Prostate gland (tissue), 2 donors: ENCODE data around the gene PI4KB. TPM values are rescaled to one million over a fixed set of nuclear protein-coding genes. Genes with fewer than 3 reads are reported as not detected.
A peak's percentile ranks its signal among the peaks of the same experiment; 100 is the strongest.

Source experiments
- DNase-seq: peaks from one replicate; pipeline ENCODE4 v3.0.0-alpha.2; 2019; ENCODE audit warnings: low spot score
- H3K27ac ChIP-seq, 2 donors: fragments of 200-600 bp; sonication (generic); 2 replicates each; pipeline ENCODE4 v1.5.1; 2017 to 2019
- H3K27me3 ChIP-seq: fragments of 200-600 bp; sonication (generic); replicated peaks from 2 replicates; pipeline ENCODE4 v1.5.1; 2019; ENCODE audit not compliant: insufficient read depth
- H3K36me3 ChIP-seq, 2 donors: fragments of 200-600 bp; sonication (generic); 1 replicate in 1 of 2; 2 replicates in 1 of 2; pipeline versions ENCODE4 v1.5.1 to v1.8.1; 2017 to 2019
- H3K4me1 ChIP-seq: fragments of 200-600 bp; sonication (generic); replicated peaks from 2 replicates; pipeline ENCODE4 v1.5.1; 2019
- H3K4me3 ChIP-seq, 2 donors: fragments of 200-600 bp; sonication (generic); 2 replicates each; pipeline ENCODE4 v1.5.1; 2017 to 2019
- H3K9me3 ChIP-seq: fragments of 200-600 bp; sonication (generic); 2 replicates; pipeline ENCODE4 v1.5.1; 2017
- CTCF ChIP-seq, 4 experiments: fragments of 200-600 bp in 2 of 4; fragments of 450-650 bp in 2 of 4; sonication (generic) in 2 of 4; IDR thresholded peaks; 1 replicate in 3 of 4; 2 replicates in 1 of 4; pipeline ENCODE4 v1.5.1; 2016 to 2019; ENCODE audit warnings: antibody characterized with exemption in 4 of 4, mild to moderate bottlenecking in 2 of 4, moderate library complexity in 2 of 4
- POLR2A ChIP-seq: fragments of 450-650 bp; IDR thresholded peaks from one replicate; pipeline ENCODE4 v1.6.1; 2016; ENCODE audit warnings: antibody characterized with exemption, mild to moderate bottlenecking
- POLR2AphosphoS5 ChIP-seq: sonication (generic); formaldehyde crosslinking; IDR thresholded peaks from one replicate; pipeline ENCODE4 v1.6.1; 2017; ENCODE audit warnings: antibody characterized with exemption
- WGBS: methylation state at CpG from one replicate; pipeline ENCODE4 v1.1.5; 2018; 5-methylcytosine and 5-hydroxymethylcytosine counted together
- intact Hi-C: fragments of 100-400 bp; cut with DNase I; formaldehyde crosslinking; loops from one replicate; pipeline ENCODE4 v1.14.2; 2022
- total RNA-seq, 2 donors: library from RNA; depleted of rRNA; stranded (reverse); fragments of >200 nt; gene quantifications; one replicate each; pipeline ENCODE4 v1.1.0, GENCODE V29; 2016

PI4KB gene
- total RNA-seq, 2 donors from 2014 or later: 60.7 to 91.9 TPM

DNA sequence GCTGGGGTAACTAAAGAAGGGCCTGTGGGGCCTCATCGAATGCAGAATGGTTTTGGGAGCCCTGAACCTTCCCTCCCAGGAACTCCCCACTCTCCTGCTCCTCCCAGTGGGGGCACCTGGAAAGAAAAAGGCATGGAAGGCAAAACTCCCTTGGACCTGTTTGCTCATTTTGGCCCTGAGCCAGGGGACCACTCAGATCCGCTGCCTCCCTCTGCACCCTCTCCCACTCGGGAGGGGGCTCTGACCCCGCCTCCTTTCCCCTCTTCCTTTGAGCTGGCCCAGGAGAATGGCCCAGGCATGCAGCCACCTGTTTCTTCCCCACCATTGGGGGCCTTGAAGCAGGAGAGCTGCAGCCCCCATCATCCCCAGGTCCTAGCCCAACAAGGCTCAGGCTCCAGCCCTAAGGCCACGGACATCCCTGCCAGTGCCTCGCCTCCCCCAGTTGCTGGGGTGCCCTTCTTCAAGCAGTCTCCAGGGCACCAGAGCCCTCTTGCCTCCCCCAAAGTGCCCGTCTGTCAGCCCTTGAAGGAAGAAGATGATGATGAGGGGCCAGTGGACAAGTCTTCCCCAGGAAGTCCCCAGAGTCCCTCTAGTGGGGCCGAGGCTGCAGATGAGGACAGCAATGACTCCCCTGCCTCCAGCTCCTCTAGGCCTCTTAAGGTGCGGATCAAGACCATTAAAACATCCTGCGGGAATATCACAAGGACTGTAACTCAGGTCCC is 40.4 kb downstream of the PI4KB start:
- intact Hi-C loops: no loop called here
- H3K4me3 ChIP-seq: no peak overlapping the region
- H3K4me1 ChIP-seq: no peaks in the 10 kb centered on the region
- TF ChIP-seq POLR2A (no peak), POLR2AphosphoS5 (no peak), CTCF (IDR thresholded peaks at IDR 0.05) (no peak)
- H3K27ac ChIP-seq: no peak overlapping the region
- no peaks in the 10 kb centered on the region for H3K9me3 ChIP-seq
- H3K36me3 ChIP-seq: peaks cover 9 to 19% of the 10 kb centered on the region in 2 donors
- 82% methylated on average over 10 of the region's 10 CpGs for WGBS
- no peak for DNase-seq
- H3K27me3 ChIP-seq: no peaks in the 10 kb centered on the region

DNA sequence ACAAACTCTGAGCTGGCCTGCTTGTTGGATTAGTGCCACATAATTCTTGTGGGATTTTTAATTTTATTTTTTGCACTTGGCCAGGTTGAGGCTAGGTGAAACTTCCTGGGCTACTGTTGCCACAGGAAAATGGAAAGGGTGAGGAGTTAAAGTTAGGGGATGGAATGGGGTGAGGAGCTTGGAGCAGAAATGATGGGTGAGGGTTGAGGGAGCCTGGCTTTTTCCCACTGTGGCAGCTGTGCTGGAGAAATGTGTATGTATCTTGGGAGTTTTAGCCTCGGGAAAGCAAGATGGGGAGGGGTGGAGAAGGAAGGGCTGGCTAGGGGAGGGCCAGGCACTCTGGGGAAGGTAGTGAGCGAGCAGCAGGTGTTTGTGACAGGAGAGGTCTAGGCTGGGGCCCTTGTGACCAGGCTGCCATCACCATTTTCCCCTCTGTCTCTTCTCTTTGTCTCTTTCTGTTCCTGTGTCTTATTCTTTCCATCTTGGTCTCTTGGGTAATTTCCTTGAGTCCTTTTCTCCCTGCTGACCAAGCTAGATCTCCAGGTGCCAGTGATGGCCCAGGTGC is 43.1 kb downstream of the PI4KB start:
- intact Hi-C loops: loop anchor here (5.0 kb wide), 2 partner anchors 58 to 118 kb away; no protein-coding TSS in a partner anchor
- no peak for DNase-seq
- Histone ChIP-seq H3K4me1 (no peaks in the 10 kb centered on the region), H3K27me3 (no peaks in the 10 kb centered on the region), H3K4me3 (peak overlapping the region in 1 of 2 donors; percentile 68), H3K9me3 (no peaks in the 10 kb centered on the region), H3K36me3 (peaks cover 0 to 9% of the 10 kb centered on the region in 2 donors), H3K27ac (peak overlapping the region in 1 of 2 donors; percentile 99)
- 49% methylated on average over 2 of the region's 2 CpGs for WGBS
- TF ChIP-seq CTCF (IDR thresholded peaks at IDR 0.05): no peak
- TF ChIP-seq POLR2AphosphoS5: no peak
- no peak for TF ChIP-seq POLR2A

GRCh38 chr1:151282883-151283725 is 44.1 kb downstream of the PI4KB start:
- DNase-seq: no peak
- intact Hi-C loops: loop anchor here (5.0 kb wide), 2 partner anchors 59 to 119 kb away; no protein-coding TSS in a partner anchor
- Histone ChIP-seq H3K36me3 (peaks cover 0 to 4% of the 10 kb centered on the region in 2 donors), H3K4me1 (no peaks in the 10 kb centered on the region), H3K9me3 (no peaks in the 10 kb centered on the region), H3K27ac (peak overlapping the region; percentile 98 to 99), H3K27me3 (no peaks in the 10 kb centered on the region), H3K4me3 (peak overlapping the region; percentile 68 to 73)
- WGBS: 4% methylated on average over 44 of the region's 44 CpGs
- TF ChIP-seq CTCF (IDR thresholded peaks at IDR 0.05) (no peak), POLR2A (no peak), POLR2AphosphoS5 (no peak)

GRCh38 chr1:151281969-151282882 is 45.0 kb downstream of the PI4KB start, which contains the start of gene ZNF687:
TSS of gene ZNF687 (plus strand) at chr1:151282299. CDS start at chr1:151286292, 3,993 bp downstream.
- H3K36me3 ChIP-seq: peaks cover 0 to under 1% of the 10 kb centered on the region in 2 donors
- H3K4me1 ChIP-seq: no peaks in the 10 kb centered on the region
- peak within 1 kb of the TSS; percentile 68 to 73 for H3K4me3 ChIP-seq
- H3K27me3 ChIP-seq: no peaks in the 10 kb centered on the region
- no peaks in the 10 kb centered on the region for H3K9me3 ChIP-seq
- peak; percentile 100 for DNase-seq
- TF ChIP-seq CTCF (IDR thresholded peaks at IDR 0.05) (no peak), POLR2A (peak; percentile 71), POLR2AphosphoS5 (peak; percentile 85)
- H3K27ac ChIP-seq: peak within 1 kb of the TSS; percentile 98 to 99
- intact Hi-C loops: loop anchor here (5.0 kb wide), 2 partner anchors 60 to 120 kb away; no protein-coding TSS in a partner anchor
- WGBS: under 1% methylated on average over 74 of the region's 74 CpGs
